Renal cortical epithelial cell (primary cell): Measurements from ENCODE around the gene CABLES2. TPM values are rescaled to one million over a fixed set of nuclear protein-coding genes. Genes with fewer than 3 reads are reported as not detected.

ENCODE experiments used
- DNase-seq: peaks from one replicate; pipeline ENCODE4 v3.0.0-alpha.2; 2011; ENCODE audit warnings: low read depth
- total RNA-seq: library from RNA; depleted of rRNA; stranded (reverse); fragments of >200 nt; gene quantifications from 2 replicates; pipeline ENCODE4 v1.2.3, GENCODE V29; 2014

The CABLES2 gene
- total RNA-seq, 1 donor from 2014 or later = 2.7 TPM

GRCh38 chr20:62361799-62362589 lies 45.1 kb downstream of the CABLES2 start:
- peak; percentile 36 for DNase-seq

GRCh38 chr20:62360854-62361798 lies 46.0 kb downstream of the CABLES2 start:
- no peak for DNase-seq

- DNase-seq = peak; percentile 83
Measured at GRCh38 chr20:62359491-62360121, 47.5 kb downstream of the CABLES2 start.

GRCh38 chr20:62359043-62359490 lies 48.0 kb downstream of the CABLES2 start:
- DNase-seq = no peak

- DNase-seq = peak; percentile 57
Measured at GRCh38 chr20:62358171-62359042, 48.7 kb downstream of the CABLES2 start.

GRCh38 chr20:62357681-62358080 lies 49.4 kb downstream of the CABLES2 start:
- DNase-seq = no peak

- peak; percentile 52 for DNase-seq
Measured at GRCh38 chr20:62357187-62357667, 49.9 kb downstream of the CABLES2 start.

GRCh38 chr20:62356589-62357186 lies 50.4 kb downstream of the CABLES2 start:
- no peak for DNase-seq

GRCh38 chr20:62355878-62356588 lies 51.1 kb downstream of the CABLES2 start:
- DNase-seq = no peak

GRCh38 chr20:62355516-62355877 lies 51.6 kb downstream of the CABLES2 start:
- no peak for DNase-seq

GRCh38 chr20:62354811-62355341 lies 52.2 kb downstream of the CABLES2 start:
- no peak for DNase-seq

- DNase-seq = no peak
Measured at GRCh38 chr20:62354031-62354808, 52.9 kb downstream of the CABLES2 start.

- no peak for DNase-seq
Measured at GRCh38 chr20:62353289-62354030, 53.6 kb downstream of the CABLES2 start.

GRCh38 chr20:62352402-62353288 lies 54.4 kb downstream of the CABLES2 start:
- DNase-seq = no peak

- no peak for DNase-seq
Measured at GRCh38 chr20:62351469-62352401, 55.4 kb downstream of the CABLES2 start.
